Vagina (tissue), 2 donors: ENCODE data around the gene NTM. TPM values are rescaled to one million over a fixed set of nuclear protein-coding genes. Genes with fewer than 3 reads are reported as not detected.

Experiments used
- DNase-seq, 2 donors: peaks; one replicate each; pipeline ENCODE4 v3.0.0-alpha.2; 2017; ENCODE audit errors: extremely low spot score in 2 of 2
- H3K27ac ChIP-seq: fragments of 200-600 bp; sonication (generic); one replicate; pipeline ENCODE4 v1.5.1; 2019
- H3K27me3 ChIP-seq: fragments of 200-600 bp; sonication (generic); one replicate; pipeline ENCODE4 v1.5.1; 2019
- H3K36me3 ChIP-seq, 2 donors: fragments of 200-600 bp; sonication (generic); one replicate each; pipeline ENCODE4 v1.5.1; 2017 to 2019
- H3K4me1 ChIP-seq: fragments of 200-600 bp; sonication (generic); one replicate; pipeline ENCODE4 v1.5.1; 2019
- H3K4me3 ChIP-seq, 2 donors: fragments of 200-600 bp; sonication (generic); 1 replicate in 1 of 2; 2 replicates in 1 of 2; pipeline ENCODE4 v1.5.1; 2016 to 2019
- H3K9me3 ChIP-seq: fragments of 200-600 bp; sonication (generic); one replicate; pipeline ENCODE4 v1.5.1; 2019
- POLR2A ChIP-seq, 2 donors: fragments of 450-650 bp; IDR thresholded peaks; one replicate each; pipeline ENCODE4 v1.6.1; 2017; ENCODE audit warnings: antibody characterized with exemption in 2 of 2, mild to moderate bottlenecking in 2 of 2, moderate library complexity in 2 of 2
- POLR2AphosphoS5 ChIP-seq, 2 donors: sonication (generic); formaldehyde crosslinking; IDR thresholded peaks; one replicate each; pipeline ENCODE4 v1.9.0; 2017; ENCODE audit warnings: antibody characterized with exemption in 2 of 2, mild to moderate bottlenecking in 2 of 2, low read depth in 1 of 2; ENCODE audit not compliant: insufficient read depth in 1 of 2
- intact Hi-C: fragments of 100-400 bp; cut with DNase I; formaldehyde crosslinking; loops from one replicate; pipeline ENCODE4 v1.15.1; 2023
- total RNA-seq: library from RNA; depleted of rRNA; stranded (reverse); fragments of >200 nt; gene quantifications from one replicate; pipeline ENCODE4 v1.2.3, GENCODE V29; 2016
- TF ChIP-seq, protein P1 (sequence below), 3 experiments: fragments of 450-650 bp in 2 of 3; fragments of 200-600 bp in 1 of 3; sonication (generic) in 1 of 3; IDR thresholded peaks; one replicate each; pipeline ENCODE4 v1.5.1; 2017 to 2019; ENCODE audit warnings: antibody characterized with exemption in 3 of 3, mild to moderate bottlenecking in 2 of 3, moderate library complexity in 2 of 3

Gene NTM
- total RNA-seq, 1 donor from 2014 or later, result 4.2 TPM

- Histone ChIP-seq H3K36me3 (no peaks in the 10 kb centered on the region), H3K4me3 (no peak overlapping the region), H3K27ac (no peak overlapping the region), H3K4me1 (no peaks in the 10 kb centered on the region), H3K9me3 (no peaks in the 10 kb centered on the region), H3K27me3 (no peaks in the 10 kb centered on the region)
- DNase-seq, result no peak
- intact Hi-C loops, result no loop called here
- TF ChIP-seq, protein P1, sequence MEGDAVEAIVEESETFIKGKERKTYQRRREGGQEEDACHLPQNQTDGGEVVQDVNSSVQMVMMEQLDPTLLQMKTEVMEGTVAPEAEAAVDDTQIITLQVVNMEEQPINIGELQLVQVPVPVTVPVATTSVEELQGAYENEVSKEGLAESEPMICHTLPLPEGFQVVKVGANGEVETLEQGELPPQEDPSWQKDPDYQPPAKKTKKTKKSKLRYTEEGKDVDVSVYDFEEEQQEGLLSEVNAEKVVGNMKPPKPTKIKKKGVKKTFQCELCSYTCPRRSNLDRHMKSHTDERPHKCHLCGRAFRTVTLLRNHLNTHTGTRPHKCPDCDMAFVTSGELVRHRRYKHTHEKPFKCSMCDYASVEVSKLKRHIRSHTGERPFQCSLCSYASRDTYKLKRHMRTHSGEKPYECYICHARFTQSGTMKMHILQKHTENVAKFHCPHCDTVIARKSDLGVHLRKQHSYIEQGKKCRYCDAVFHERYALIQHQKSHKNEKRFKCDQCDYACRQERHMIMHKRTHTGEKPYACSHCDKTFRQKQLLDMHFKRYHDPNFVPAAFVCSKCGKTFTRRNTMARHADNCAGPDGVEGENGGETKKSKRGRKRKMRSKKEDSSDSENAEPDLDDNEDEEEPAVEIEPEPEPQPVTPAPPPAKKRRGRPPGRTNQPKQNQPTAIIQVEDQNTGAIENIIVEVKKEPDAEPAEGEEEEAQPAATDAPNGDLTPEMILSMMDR (IDR thresholded peaks at IDR 0.05), result no peak
- no peak for TF ChIP-seq POLR2A (IDR thresholded peaks at IDR 0.05)
- TF ChIP-seq POLR2AphosphoS5 (IDR thresholded peaks at IDR 0.05; ENCODE audit: insufficient read depth in 1 of 2, low read depth in 1 of 2), result no peak
These were observed 523.6 kb downstream of the NTM start for GRCh38 chr11:131893988-131894387.

DNA sequence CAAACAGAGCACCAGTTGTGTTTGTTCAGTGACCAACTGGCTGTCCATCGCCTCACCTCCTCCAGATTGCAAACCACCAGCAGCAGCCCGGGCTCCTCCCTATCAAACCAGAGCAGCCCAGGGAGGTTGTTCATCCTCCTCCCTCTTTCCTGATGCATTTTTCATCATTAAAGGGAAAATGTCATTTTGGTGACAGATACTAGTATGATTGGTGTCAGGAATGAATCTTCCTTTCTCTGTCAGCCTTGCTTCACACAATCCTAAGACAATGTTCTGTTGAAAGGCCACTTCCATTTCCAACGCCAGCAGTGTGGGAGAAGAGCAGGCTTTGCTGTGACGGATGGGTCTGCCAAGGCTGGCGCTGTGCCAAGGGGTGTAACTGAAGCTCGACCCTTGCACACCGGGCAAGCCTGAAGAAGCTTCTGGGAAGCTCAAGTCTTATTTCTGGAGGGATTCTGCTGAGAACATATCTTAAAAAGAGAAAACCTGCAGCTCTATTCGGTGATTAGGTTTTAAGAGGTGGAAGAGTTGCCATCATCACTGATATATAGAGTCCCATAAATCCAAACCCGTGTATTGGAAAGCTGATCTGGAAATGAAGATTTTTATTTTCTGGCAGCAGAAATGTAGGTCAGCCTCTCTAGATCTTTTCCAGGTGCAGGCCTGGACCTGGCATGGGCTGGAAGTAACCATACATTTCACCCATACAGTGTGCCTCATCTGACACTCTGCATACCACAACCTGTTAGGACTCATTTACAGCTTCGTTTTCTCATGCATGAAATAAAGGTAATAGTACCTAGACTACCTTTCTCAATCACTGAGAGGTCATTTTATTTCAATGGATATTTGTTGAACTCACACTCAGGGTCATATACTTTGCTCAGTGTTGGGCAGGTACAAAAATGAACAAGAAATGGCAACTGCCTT lies 524.5 kb downstream of the NTM start:
- no peaks in the 10 kb centered on the region for H3K9me3 ChIP-seq
- no peak for DNase-seq
- H3K36me3 ChIP-seq, result no peaks in the 10 kb centered on the region
- H3K4me3 ChIP-seq, result no peak overlapping the region
- H3K4me1 ChIP-seq, result no peaks in the 10 kb centered on the region
- H3K27ac ChIP-seq, result no peak overlapping the region
- TF ChIP-seq POLR2AphosphoS5 (IDR thresholded peaks at IDR 0.05; ENCODE audit: insufficient read depth in 1 of 2, low read depth in 1 of 2) (no peak), POLR2A (IDR thresholded peaks at IDR 0.05) (no peak)
- TF ChIP-seq, protein P1 (IDR thresholded peaks at IDR 0.05), result no peak
- intact Hi-C loops, result no loop called here
- no peaks in the 10 kb centered on the region for H3K27me3 ChIP-seq

DNA sequence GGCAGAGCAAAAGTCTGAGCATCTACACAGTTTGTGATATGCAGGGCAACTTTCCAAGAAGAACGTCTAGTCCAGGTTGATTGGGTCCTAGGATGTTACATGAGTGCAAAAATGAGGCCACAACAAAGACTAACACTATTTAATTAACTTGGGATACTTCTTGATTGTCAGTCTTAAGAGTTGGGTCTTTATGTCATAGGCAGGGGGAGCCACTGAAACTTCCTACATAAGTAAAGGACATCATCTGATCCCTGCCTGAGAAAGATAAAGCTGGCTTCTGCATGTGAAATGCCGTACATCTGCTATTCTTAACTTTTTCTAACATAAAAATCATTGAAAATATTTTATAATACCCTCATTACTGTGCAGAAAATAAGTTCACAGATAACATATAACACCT lies 525.5 kb downstream of the NTM start:
- no peak overlapping the region for H3K27ac ChIP-seq
- no peaks in the 10 kb centered on the region for H3K9me3 ChIP-seq
- H3K36me3 ChIP-seq, result no peaks in the 10 kb centered on the region
- TF ChIP-seq, protein P1 (IDR thresholded peaks at IDR 0.05), result no peak
- TF ChIP-seq POLR2A (IDR thresholded peaks at IDR 0.05) (no peak), POLR2AphosphoS5 (IDR thresholded peaks at IDR 0.05; ENCODE audit: insufficient read depth in 1 of 2, low read depth in 1 of 2) (no peak)
- no peak for DNase-seq
- intact Hi-C loops, result no loop called here
- H3K4me3 ChIP-seq, result no peak overlapping the region
- H3K27me3 ChIP-seq, result no peaks in the 10 kb centered on the region
- no peaks in the 10 kb centered on the region for H3K4me1 ChIP-seq

- Histone ChIP-seq H3K4me1 (no peaks in the 10 kb centered on the region), H3K36me3 (no peaks in the 10 kb centered on the region), H3K4me3 (no peak overlapping the region), H3K27ac (no peak overlapping the region), H3K9me3 (no peaks in the 10 kb centered on the region), H3K27me3 (no peaks in the 10 kb centered on the region)
- intact Hi-C loops, result no loop called here
- TF ChIP-seq POLR2A (IDR thresholded peaks at IDR 0.05) (no peak), POLR2AphosphoS5 (IDR thresholded peaks at IDR 0.05; ENCODE audit: insufficient read depth in 1 of 2, low read depth in 1 of 2) (no peak)
- TF ChIP-seq, protein P1 (IDR thresholded peaks at IDR 0.05), result no peak
- DNase-seq, result no peak
These were observed 526.7 kb downstream of the NTM start for GRCh38 chr11:131896978-131897615.

- Histone ChIP-seq H3K9me3 (no peaks in the 10 kb centered on the region), H3K27me3 (no peaks in the 10 kb centered on the region), H3K36me3 (no peaks in the 10 kb centered on the region), H3K4me1 (no peaks in the 10 kb centered on the region), H3K4me3 (no peak overlapping the region), H3K27ac (no peak overlapping the region)
- intact Hi-C loops, result no loop called here
- no peak for TF ChIP-seq POLR2A (IDR thresholded peaks at IDR 0.05)
- TF ChIP-seq, protein P1 (IDR thresholded peaks at IDR 0.05), result no peak
- TF ChIP-seq POLR2AphosphoS5 (IDR thresholded peaks at IDR 0.05; ENCODE audit: insufficient read depth in 1 of 2, low read depth in 1 of 2), result no peak
- no peak for DNase-seq
These were observed 527.5 kb downstream of the NTM start for GRCh38 chr11:131897956-131898355.
